Vagina (tissue), 2 donors: ENCODE measurements around the gene APOBEC3G.
"Not testable (repeated sequence)": the region's sequence is repeated elsewhere in the genome, so short reads cannot be mapped to it uniquely, and the experiment has no call there.

Experiments used
- POLR2A ChIP-seq, 2 donors: fragments of 450-650 bp; IDR thresholded peaks; one replicate each; pipeline ENCODE4 v1.6.1; 2017; ENCODE audit warnings: antibody characterized with exemption in 2 of 2, mild to moderate bottlenecking in 2 of 2, moderate library complexity in 2 of 2
- TF ChIP-seq, protein P1 (sequence below), 3 experiments: fragments of 450-650 bp in 2 of 3; fragments of 200-600 bp in 1 of 3; sonication (generic) in 1 of 3; IDR thresholded peaks; one replicate each; pipeline ENCODE4 v1.5.1; 2017 to 2019; ENCODE audit warnings: antibody characterized with exemption in 3 of 3, mild to moderate bottlenecking in 2 of 3, moderate library complexity in 2 of 3

DNA sequence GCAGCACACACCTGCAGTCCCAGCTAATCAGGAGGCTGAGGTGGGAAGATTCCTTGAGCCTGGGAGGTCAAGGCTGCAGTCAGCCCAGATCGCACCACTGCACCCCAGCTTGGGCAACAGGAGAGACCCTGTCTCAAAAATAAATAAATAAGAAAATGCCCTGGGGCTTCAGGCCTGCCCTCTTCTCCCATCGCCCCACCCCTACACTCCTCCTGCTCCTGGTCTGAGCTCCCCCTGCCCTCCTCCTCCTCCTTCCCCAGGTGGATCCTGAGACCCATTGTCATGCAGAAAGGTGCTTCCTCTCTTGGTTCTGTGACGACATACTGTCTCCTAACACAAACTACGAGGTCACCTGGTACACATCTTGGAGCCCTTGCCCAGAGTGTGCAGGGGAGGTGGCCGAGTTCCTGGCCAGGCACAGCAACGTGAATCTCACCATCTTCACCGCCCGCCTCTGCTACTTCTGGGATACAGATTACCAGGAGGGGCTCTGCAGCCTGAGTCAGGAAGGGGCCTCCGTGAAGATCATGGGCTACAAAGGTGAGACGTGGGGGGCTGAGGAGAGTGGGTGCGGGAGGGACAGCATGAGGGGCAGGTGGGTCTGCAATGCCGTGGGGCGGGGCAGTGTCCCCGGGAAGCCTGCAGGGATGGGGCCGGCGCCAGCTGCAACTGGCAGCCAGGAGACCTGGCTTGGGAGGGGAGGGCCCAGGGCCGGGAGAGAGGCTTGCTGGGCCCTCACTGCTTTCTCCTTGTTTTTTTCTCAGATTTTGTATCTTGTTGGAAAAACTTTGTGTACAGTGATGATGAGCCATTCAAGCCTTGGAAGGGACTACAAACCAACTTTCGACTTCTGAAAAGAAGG, 45.4 kb upstream of the APOBEC3G start:
- TF ChIP-seq, protein P1, sequence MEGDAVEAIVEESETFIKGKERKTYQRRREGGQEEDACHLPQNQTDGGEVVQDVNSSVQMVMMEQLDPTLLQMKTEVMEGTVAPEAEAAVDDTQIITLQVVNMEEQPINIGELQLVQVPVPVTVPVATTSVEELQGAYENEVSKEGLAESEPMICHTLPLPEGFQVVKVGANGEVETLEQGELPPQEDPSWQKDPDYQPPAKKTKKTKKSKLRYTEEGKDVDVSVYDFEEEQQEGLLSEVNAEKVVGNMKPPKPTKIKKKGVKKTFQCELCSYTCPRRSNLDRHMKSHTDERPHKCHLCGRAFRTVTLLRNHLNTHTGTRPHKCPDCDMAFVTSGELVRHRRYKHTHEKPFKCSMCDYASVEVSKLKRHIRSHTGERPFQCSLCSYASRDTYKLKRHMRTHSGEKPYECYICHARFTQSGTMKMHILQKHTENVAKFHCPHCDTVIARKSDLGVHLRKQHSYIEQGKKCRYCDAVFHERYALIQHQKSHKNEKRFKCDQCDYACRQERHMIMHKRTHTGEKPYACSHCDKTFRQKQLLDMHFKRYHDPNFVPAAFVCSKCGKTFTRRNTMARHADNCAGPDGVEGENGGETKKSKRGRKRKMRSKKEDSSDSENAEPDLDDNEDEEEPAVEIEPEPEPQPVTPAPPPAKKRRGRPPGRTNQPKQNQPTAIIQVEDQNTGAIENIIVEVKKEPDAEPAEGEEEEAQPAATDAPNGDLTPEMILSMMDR (IDR thresholded peaks at IDR 0.05) = not testable (repeated sequence)
- not testable (repeated sequence) for TF ChIP-seq POLR2A (IDR thresholded peaks at IDR 0.05)
